Large intestine (tissue), 1 donor: ENCODE results near the gene CTXN3. TPM values are rescaled to one million over a fixed set of nuclear protein-coding genes. Genes with fewer than 3 reads are reported as not detected.

Experiments
- polyA plus RNA-seq: library from polyadenylated mRNA; unstranded; fragments of 120-200 nt; gene quantifications from one replicate; pipeline ENCODE4 v1.2.1, GENCODE V29; 2013

The CTXN3 gene
- polyA plus RNA-seq, 1 donor = not detected

Other genes starting within 250 kb of the CTXN3 start
- 75.5 TPM for gene PRRC1, start 131.4 kb upstream of the CTXN3 start, polyA plus RNA-seq
- gene CCDC192, start 54.3 kb downstream of the CTXN3 start, polyA plus RNA-seq = 0.39 TPM